Large intestine (tissue), 3 donors: Measurements from ENCODE around the gene KIF26B. TPM values are rescaled to one million over a fixed set of nuclear protein-coding genes. Genes with fewer than 3 reads are reported as not detected.

Experiments used
- DNase-seq, 2 donors: peaks; one replicate each; pipeline versions ENCODE4 v3.0.0 to v3.0.0-alpha.2; 2013
- H3K27ac ChIP-seq: one replicate; pipeline ENCODE4 v1.5.1; 2013; ENCODE audit warnings: low read length
- H3K27me3 ChIP-seq: 2 replicates; pipeline ENCODE4 v1.6.1; 2013; ENCODE audit warnings: low read length; ENCODE audit not compliant: control insufficient read depth, insufficient read depth
- H3K36me3 ChIP-seq: 2 replicates; pipeline ENCODE4 v1.6.1; 2013; ENCODE audit warnings: low read length; ENCODE audit not compliant: control insufficient read depth, insufficient read depth
- H3K4me1 ChIP-seq: one replicate; pipeline ENCODE4 v1.6.1; 2013; ENCODE audit warnings: low read length; ENCODE audit not compliant: control insufficient read depth, insufficient read depth
- H3K4me3 ChIP-seq: one replicate; pipeline ENCODE4 v1.5.1; 2013; ENCODE audit warnings: low read length
- H3K9me3 ChIP-seq: one replicate; pipeline ENCODE4 v1.6.1; 2013; ENCODE audit warnings: mild to moderate bottlenecking, low read depth, low read length, moderate library complexity; ENCODE audit not compliant: control insufficient read depth
- WGBS: methylation state at CpG from one replicate; pipeline ENCODE4 v1.1.5; 2013; ENCODE audit warnings: low lambda C conversion rate; ENCODE audit not compliant: insufficient coverage; 5-methylcytosine and 5-hydroxymethylcytosine counted together
- polyA plus RNA-seq: library from polyadenylated mRNA; unstranded; fragments of 120-200 nt; gene quantifications from one replicate; pipeline ENCODE4 v1.2.1, GENCODE V29; 2013

The KIF26B gene
- polyA plus RNA-seq, 1 donor, result 3.9 TPM

GRCh38 chr1:245412306-245412705 is 257.5 kb downstream of the KIF26B start:
- no peaks in the 10 kb centered on the region for H3K36me3 ChIP-seq
- no peak overlapping the region for H3K4me3 ChIP-seq
- no peaks in the 10 kb centered on the region for H3K27me3 ChIP-seq
- H3K27ac ChIP-seq, result no peak overlapping the region
- WGBS, result no CpG with 5 or more reads among the region's 5 CpGs
- peak in 1 of 2 donors; percentile 11 for DNase-seq
- H3K4me1 ChIP-seq, result peaks cover 38% of the 10 kb centered on the region
- no peaks in the 10 kb centered on the region for H3K9me3 ChIP-seq

GRCh38 chr1:245416781-245417180 is 262.0 kb downstream of the KIF26B start:
- Histone ChIP-seq H3K27ac (no peak overlapping the region), H3K36me3 (no peaks in the 10 kb centered on the region), H3K27me3 (no peaks in the 10 kb centered on the region), H3K4me3 (no peak overlapping the region), H3K9me3 (no peaks in the 10 kb centered on the region), H3K4me1 (peaks cover 7% of the 10 kb centered on the region)
- no peak for DNase-seq
- 100% methylated on average over 2 of the region's 2 CpGs for WGBS

- no peaks in the 10 kb centered on the region for H3K9me3 ChIP-seq
- WGBS, result no CpG with 5 or more reads among the region's 14 CpGs
Observed at GRCh38 chr1:245418077-245418476, 263.3 kb downstream of the KIF26B start.

GRCh38 chr1:245419461-245419978 is 264.7 kb downstream of the KIF26B start:
- H3K9me3 ChIP-seq, result no peaks in the 10 kb centered on the region
- H3K4me3 ChIP-seq, result no peak overlapping the region
- no peak overlapping the region for H3K27ac ChIP-seq
- H3K27me3 ChIP-seq, result no peaks in the 10 kb centered on the region
- DNase-seq, result no peak
- no CpG with 5 or more reads among the region's 15 CpGs for WGBS
- H3K36me3 ChIP-seq, result no peaks in the 10 kb centered on the region
- H3K4me1 ChIP-seq, result no peaks in the 10 kb centered on the region

More at GRCh38 chr1:245418077-245418476, 263.3 kb downstream of the KIF26B start:
- no peak for DNase-seq
- no peaks in the 10 kb centered on the region for H3K4me1 ChIP-seq
- H3K36me3 ChIP-seq, result no peaks in the 10 kb centered on the region
- H3K27ac ChIP-seq, result no peak overlapping the region
- no peaks in the 10 kb centered on the region for H3K27me3 ChIP-seq
- H3K4me3 ChIP-seq, result no peak overlapping the region

GRCh38 chr1:245419989-245420388 is 265.2 kb downstream of the KIF26B start:
- 82% methylated on average over 4 of the region's 7 CpGs for WGBS
- no peaks in the 10 kb centered on the region for H3K9me3 ChIP-seq
- no peaks in the 10 kb centered on the region for H3K4me1 ChIP-seq
- no peak for DNase-seq
- no peak overlapping the region for H3K4me3 ChIP-seq
- no peaks in the 10 kb centered on the region for H3K27me3 ChIP-seq
- no peak overlapping the region for H3K27ac ChIP-seq
- H3K36me3 ChIP-seq, result no peaks in the 10 kb centered on the region

GRCh38 chr1:245420926-245421325 is 266.1 kb downstream of the KIF26B start:
- WGBS, result no CpG with 5 or more reads among the region's 2 CpGs
- Histone ChIP-seq H3K27ac (no peak overlapping the region), H3K27me3 (no peaks in the 10 kb centered on the region), H3K4me1 (no peaks in the 10 kb centered on the region), H3K9me3 (no peaks in the 10 kb centered on the region), H3K4me3 (no peak overlapping the region), H3K36me3 (no peaks in the 10 kb centered on the region)
- no peak for DNase-seq

- H3K27me3 ChIP-seq, result no peaks in the 10 kb centered on the region
- no peaks in the 10 kb centered on the region for H3K36me3 ChIP-seq
- no peak overlapping the region for H3K27ac ChIP-seq
- no peak overlapping the region for H3K4me3 ChIP-seq
- H3K4me1 ChIP-seq, result no peaks in the 10 kb centered on the region
- WGBS, result no CpG with 5 or more reads among the region's 4 CpGs
- DNase-seq, result no peak
- H3K9me3 ChIP-seq, result no peaks in the 10 kb centered on the region
Observed at GRCh38 chr1:245428681-245429080, 273.9 kb downstream of the KIF26B start.

GRCh38 chr1:245431706-245432105 is 276.9 kb downstream of the KIF26B start:
- H3K36me3 ChIP-seq, result no peaks in the 10 kb centered on the region

GRCh38 chr1:245432228-245432875 is 277.6 kb downstream of the KIF26B start:
- no peaks in the 10 kb centered on the region for H3K4me1 ChIP-seq
- H3K9me3 ChIP-seq, result no peaks in the 10 kb centered on the region
- no peaks in the 10 kb centered on the region for H3K36me3 ChIP-seq
- WGBS, result 90% methylated on average over 2 of the region's 9 CpGs
- H3K27ac ChIP-seq, result no peak overlapping the region
- H3K27me3 ChIP-seq, result no peaks in the 10 kb centered on the region
- no peak for DNase-seq
- no peak overlapping the region for H3K4me3 ChIP-seq

More at GRCh38 chr1:245431706-245432105, 276.9 kb downstream of the KIF26B start:
- Histone ChIP-seq H3K27me3 (no peaks in the 10 kb centered on the region), H3K4me1 (no peaks in the 10 kb centered on the region), H3K4me3 (no peak overlapping the region), H3K9me3 (no peaks in the 10 kb centered on the region), H3K27ac (no peak overlapping the region)
- no peak for DNase-seq
- no CpG with 5 or more reads among the region's 3 CpGs for WGBS

GRCh38 chr1:245433561-245433960 is 278.8 kb downstream of the KIF26B start:
- no peak for DNase-seq
- H3K4me3 ChIP-seq, result no peak overlapping the region
- H3K36me3 ChIP-seq, result no peaks in the 10 kb centered on the region
- H3K9me3 ChIP-seq, result no peaks in the 10 kb centered on the region
- no CpG with 5 or more reads among the region's 2 CpGs for WGBS
- no peaks in the 10 kb centered on the region for H3K27me3 ChIP-seq
- H3K27ac ChIP-seq, result no peak overlapping the region
- H3K4me1 ChIP-seq, result no peaks in the 10 kb centered on the region

GRCh38 chr1:245434280-245434679 is 279.5 kb downstream of the KIF26B start:
- no CpG with 5 or more reads among the region's 1 CpG for WGBS
- DNase-seq, result no peak
- H3K36me3 ChIP-seq, result no peaks in the 10 kb centered on the region
- no peaks in the 10 kb centered on the region for H3K9me3 ChIP-seq
- H3K4me3 ChIP-seq, result no peak overlapping the region
- no peak overlapping the region for H3K27ac ChIP-seq
- no peaks in the 10 kb centered on the region for H3K27me3 ChIP-seq
- no peaks in the 10 kb centered on the region for H3K4me1 ChIP-seq
